Ammon's horn (tissue), 1 donor: ENCODE results near the gene FATE1.
"Not testable (repeated sequence)": the region's sequence is repeated elsewhere in the genome, so short reads cannot be mapped to it uniquely, and the experiment has no call there.

ENCODE experiments used
- DNase-seq: peaks from one replicate; pipeline ENCODE4 v3.0.0-alpha.2; 2016; ENCODE audit warnings: low spot score

Gene FATE1, protein sequence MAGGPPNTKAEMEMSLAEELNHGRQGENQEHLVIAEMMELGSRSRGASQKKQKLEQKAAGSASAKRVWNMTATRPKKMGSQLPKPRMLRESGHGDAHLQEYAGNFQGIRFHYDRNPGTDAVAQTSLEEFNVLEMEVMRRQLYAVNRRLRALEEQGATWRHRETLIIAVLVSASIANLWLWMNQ

DNA sequence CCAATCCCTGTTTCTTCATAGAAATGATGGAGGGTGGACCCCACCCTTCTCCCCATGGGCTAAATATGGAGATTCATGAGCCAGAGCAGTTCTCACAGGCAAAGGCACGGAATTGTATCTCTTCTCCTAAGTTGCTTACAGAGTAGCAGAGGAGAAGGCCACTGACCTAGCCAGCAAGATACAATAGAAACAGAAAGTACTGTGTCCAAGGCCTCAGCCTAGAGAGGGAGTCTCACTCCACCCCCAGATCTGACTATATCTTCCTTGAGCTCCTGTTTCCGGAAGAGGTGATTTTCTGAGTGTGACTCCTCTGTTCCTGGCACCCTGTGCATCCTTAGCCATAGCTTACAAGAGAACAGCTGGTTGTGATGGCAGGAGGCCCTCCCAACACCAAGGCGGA lies at the start of gene FATE1:
FATE1 (plus strand) TSS at position 284 of the 400 bp plus-strand sequence; CDS start at position 369, 85 bp downstream.
- DNase-seq: no peak

DNA sequence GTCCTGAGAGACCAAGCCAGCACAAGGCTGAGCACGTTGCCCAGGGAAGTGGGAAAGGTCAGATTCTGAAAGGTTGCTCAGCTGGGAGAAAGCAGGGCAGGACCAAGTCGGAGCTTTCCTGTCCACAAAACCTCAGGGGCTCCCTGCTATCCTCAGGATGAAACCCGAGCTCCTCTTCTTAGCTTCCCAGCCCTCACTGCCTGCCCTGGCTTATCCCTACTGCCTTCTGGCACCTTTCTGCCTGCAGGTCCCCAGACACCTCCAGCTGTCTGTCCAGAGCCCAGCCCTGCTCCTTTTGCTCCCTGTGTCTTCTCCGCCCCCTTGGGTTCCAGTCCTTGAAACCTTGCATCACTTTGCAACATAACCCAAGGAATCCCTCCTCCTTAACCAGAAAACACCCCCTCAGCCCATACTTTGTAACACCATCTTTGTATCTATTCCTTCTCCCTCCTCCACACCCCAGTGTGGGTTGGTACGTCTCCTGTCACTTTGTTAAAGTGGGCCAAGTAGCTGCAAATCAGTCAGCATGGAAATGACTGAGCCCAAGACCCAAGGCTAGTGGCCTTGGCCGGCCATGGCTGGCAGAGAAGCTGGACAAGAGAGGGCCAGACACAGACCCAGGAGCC lies 40.6 kb upstream of the FATE1 start:
- no peak for DNase-seq

- DNase-seq: no peak
Observed at GRCh38 chrX:151676196-151676595, 39.6 kb upstream of the FATE1 start.

DNA sequence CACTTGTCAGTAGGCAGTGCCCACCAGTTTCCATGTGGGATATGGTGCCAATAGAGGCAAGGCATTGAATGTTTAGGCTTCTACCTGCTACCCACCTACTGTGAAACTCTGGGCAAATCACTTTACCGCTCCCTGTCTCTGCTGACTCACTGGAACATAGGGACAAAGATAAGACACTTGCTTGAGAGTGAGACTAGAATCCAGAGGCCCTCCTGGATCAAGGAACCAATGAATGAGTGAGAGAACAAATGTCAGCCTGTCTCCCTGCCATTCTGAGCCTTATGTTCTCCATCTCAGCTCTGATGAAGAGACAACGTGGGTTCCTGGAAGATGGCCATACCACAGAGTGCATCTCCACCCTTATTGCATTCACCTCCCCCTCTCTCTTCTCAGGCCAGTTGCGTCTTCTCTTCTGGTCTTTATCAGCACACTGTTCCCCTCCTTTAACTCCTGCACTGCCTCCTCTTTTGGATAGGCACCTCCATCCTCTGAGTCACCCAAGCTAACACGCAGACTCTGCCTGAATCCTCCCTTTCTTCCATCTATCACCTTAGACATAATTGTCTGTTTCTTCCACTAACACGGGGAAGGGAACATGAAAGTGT lies 35.9 kb upstream of the FATE1 start:
- DNase-seq: no peak

GRCh38 chrX:151680805-151681204 lies 35.0 kb upstream of the FATE1 start:
- DNase-seq: peak; percentile 16

DNA sequence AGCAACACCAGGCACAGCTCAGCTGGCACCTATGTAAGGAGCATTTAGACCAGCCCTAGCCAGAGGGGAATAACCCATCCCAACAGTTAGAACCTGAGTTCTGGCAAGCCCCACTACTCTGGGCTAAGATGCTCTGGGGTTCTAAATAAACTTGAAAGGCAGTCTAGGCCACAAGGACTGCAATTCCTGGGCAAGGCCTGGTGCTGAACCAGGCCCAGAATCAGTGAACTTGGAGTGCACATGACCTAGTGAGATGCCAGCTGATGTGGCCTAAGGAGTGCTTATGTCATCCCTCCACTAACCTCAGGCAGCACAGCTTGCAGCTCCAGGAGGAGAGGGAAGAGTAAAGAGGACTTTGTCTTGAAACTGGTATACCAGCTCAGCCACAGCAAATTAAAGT lies 28.2 kb upstream of the FATE1 start:
- no peak for DNase-seq

DNA sequence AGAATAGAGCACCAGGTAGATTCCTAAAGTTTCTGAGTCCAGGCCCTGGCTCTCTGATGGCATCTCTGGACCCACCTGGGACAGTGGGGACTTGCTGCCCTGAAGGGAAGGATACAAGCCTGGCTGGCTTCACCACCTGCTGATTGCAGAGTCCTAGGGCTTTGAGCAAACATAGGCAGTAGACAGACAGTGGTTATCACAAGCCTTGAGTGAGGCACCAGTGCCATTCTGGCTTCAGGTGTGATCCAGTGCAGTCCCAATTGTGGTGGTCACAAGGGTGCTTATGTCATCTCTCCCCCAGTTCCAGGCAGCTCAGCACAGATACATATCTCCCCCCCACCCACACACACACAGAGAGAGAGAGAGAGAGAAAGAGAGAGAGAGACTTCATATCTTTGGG lies 27.1 kb upstream of the FATE1 start:
- no peak for DNase-seq

DNA sequence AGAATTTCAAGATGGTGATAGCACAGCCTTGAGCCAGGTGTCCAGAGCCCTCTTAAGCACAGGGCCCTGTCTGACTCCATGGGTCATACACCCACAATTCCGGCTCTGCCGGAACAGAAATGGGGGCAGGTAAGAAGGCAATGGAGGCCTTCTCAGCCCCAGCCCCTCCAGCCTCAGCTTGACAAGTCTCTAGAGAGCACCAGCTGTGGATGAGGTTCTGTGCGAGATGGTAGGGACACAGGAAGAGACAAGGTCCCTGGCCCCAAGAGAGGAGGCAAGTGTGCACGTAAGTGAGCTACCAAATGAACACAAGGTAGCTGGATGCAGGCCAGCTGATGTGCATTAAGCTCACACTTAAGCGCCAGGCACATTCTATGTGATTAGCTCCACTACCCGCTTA lies 23.0 kb upstream of the FATE1 start:
- DNase-seq: no peak

DNA sequence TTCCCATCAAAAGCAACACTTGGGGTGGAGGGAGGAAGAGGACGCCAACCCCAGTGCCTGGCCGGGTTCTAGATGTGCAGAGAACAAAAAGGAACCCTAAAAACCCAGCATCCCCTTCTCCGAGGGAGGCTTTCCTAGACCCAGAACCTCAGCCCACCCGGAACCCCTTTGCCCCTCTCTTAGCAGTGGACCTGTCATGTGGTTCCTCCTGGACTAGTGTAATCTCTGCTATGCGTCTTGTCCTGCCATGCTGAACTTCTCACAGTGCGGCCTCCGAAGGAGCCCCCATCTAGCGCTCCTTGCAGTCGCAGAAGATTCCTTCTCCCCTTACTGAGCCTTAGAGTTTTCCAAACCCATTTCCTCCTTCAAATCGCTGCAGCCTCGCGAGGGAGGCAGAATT lies 21.7 kb upstream of the FATE1 start:
- no peak for DNase-seq

DNA sequence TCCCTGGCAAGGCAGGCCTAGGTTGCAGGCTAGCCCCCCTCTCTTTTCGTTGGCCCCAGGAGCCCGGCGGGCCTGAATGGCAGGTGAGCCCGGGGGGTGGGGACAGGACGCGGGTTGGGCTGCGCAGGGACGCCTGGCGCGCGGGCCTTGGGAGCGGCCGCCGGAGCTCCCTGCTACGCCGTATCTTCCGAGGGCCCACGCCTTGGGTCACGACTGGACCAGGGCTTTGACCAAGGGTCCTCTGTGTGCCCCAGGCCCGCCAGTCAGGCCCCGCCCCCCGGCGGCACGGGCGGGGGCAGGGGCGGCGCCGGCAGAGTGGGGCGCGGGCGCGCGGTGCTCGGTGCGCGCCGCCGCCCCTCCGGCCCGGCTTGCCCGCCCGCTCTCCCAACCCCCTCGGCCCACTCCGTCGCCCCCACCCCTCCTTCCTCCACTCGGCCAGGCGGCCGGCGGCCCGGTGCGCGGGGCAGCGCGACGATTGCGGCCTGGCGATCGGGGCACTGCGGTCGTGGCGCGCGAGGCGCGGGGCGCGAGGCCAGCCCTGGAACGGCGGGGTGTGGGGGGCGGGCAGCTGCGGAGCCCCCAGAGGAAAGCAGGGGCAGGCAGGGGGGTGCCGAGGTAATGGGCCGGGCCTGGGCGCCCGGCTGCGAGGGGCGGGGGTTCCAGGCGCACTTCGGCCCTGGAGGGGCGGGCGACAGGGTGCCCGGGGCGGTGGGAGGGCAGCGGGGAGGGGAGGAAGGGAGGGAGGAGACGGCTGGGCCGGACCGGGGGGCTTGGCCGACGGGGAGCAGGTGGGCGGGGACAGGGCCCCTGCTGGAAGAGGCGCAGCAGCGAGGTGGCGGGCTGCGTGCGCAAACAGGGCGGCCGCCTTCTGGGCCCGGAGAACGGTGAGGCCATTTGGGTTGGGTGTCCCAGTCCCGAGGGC lies 20.9 kb upstream of the FATE1 start, which contains the start of gene PRRG3:
PRRG3 (plus strand) TSS at position 798 of the 922 bp plus-strand sequence. CDS start 3,357 bp downstream, outside the sequence.
- no peak for DNase-seq

DNA sequence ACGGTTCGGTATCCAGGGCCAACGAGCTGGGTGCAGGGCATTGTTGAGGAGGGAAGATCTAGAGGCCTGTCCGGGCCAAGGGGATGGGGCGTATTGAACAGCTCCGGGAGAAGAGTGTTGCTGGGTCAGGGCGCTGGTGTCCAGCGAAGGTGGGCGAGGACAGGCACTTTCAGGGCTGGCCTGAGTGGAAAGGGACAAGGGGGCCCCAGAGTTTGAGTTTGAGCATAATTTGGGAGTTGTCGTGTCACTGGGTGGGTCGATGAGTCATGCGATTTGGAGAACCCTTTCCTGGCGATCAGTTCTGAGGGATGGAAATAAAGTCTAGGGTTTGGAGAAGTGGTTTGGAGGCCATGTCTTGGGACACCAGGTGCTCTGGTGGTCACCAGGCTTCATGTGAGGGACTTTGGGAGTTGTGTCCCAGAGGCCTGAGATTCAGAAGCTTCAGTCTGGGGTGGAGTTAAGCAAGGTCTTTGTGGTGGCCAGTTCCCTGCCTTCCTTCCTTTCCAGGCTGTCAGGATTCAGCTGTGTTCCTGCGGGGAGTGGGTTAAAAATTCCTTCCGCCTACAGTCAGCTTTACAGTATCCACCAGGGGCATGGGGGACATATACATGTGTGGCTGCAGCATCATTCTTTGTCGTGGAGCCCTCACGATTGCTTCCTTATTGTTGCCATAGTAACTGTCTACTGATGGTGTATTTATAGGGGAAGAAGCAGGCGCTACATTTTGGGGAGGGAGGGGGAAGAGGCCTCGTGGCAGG lies 20.1 kb upstream of the FATE1 start:
- DNase-seq: peak; percentile 7

DNA sequence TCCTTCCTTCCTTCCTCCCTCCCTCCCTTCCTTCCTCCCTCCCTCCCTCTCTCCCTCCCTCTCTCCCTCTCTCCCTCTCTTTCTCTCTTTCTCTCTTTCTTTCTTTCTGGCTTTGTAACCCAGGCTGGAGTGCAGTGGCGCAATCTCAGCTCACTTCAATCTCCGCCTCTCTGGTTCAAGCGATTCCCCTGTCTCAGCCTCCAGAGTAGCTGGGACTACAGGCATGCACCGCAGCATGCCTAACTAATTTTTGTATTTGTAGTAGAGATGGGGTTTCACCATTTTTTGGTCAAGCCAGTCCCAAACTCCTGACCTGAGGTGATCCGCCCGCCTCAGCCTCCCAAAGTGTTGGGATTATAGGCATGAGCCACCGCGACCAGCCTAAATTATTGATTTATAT lies 18.8 kb upstream of the FATE1 start:
- DNase-seq: not testable (repeated sequence)

- no peak for DNase-seq
Observed at GRCh38 chrX:151697522-151697921, 18.3 kb upstream of the FATE1 start.

DNA sequence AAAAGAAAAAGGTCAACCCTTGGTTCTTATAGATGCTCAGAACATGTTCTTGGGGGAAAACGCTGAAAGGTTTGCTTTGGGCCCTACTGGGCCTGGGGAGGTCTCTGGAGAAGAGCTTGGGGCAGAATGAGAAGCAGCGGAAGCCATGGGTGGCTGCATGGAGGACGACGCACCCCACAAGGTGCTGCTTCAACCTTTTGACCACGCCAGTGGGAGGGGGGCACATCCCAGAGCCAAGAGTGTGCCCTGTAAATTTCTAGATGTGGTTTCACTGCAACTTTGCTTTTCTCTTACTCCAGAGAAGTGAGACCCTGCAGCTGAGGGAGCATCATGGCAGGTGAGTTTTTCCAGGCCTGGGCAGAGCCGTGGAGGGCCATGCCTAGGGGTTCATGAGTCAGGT lies 17.4 kb upstream of the FATE1 start:
- DNase-seq: no peak

DNA sequence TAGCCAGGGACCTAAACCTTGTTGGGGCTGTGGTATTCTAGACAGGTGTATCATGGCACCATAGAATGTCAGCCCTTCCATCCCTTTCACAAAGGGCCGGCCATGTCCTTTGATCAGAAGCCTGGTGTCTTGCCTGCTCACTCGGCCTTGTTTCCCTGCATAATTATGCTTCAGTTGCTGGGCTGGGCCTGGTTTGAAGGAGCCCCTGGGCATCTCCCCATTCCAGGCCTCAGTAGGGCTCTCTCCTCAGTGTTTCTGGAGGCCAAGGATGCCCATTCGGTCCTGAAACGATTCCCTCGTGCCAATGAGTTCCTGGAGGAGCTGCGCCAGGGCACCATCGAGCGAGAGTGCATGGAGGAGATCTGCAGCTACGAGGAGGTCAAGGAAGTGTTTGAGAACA lies 16.1 kb upstream of the FATE1 start:
- no peak for DNase-seq

DNA sequence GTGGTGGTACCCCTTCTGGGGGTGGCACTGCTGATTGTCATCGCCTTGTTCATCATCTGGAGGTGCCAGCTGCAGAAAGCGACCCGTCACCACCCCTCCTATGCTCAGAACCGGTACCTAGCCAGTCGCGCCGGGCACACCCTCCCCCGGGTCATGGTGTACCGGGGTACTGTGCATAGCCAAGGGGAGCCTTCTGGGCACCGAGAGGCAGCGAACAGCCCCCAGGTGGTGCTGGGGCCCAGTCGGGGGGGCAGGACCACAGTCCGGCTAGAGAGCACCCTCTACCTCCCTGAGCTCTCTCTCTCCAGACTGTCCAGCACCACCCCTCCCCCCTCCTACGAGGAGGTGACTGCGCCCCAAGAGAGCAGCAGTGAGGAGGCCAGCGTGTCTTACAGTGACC lies 15.3 kb upstream of the FATE1 start:
- DNase-seq: no peak

- no peak for DNase-seq
Observed at GRCh38 chrX:151701071-151701470, 14.8 kb upstream of the FATE1 start.

DNA sequence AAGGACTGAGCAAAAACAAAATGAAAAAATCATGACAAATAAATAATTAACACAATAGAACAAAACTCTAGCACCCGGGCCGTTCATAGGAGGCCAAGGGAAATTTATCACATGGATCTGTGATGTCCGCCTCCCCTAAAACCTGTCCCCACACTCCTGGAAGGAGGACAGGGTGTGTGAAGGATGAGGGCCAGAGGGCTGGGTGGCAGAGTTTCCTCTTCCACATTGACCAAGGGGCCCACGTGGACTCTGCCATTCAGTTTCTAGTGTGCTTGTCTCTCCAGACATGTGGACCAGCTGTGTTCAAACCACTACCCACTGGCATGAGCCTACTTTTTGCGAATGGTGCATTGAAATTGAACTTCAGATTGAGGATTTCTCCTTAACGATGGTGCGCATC lies 14.3 kb upstream of the FATE1 start:
- no peak for DNase-seq

- no peak for DNase-seq
Observed at GRCh38 chrX:151702026-151702714, 13.7 kb upstream of the FATE1 start.

DNA sequence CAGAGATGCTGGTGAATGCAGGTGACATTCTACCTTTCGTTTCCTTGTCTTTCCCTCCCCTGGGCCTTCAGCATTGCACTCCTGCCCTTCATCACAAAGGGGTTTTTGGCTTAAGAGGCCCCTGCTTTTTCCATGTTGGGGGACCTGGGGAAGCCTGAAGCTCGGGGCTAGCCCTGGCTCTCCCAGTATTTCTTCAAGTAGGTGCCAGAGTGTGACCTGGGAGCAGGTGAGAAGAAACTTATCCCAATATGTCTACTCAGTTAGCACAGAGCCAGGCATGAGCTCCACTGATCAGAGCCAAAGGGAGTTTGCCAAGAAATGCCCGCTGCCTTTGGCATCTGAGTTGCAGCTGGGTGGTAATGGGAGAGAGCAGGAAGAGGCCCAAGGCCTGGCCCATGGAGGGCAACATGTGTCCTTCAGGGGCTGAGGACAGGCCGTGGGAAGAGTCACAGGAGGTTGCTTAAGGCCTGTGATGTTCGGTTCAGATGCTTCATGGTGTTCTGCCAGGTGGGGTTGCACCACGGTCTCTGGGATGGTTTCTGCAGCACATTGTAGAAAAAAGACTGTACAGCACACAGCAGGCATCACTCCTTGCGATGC lies 13.0 kb upstream of the FATE1 start:
- DNase-seq: no peak

GRCh38 chrX:151703487-151703886 lies 12.3 kb upstream of the FATE1 start:
- no peak for DNase-seq
